Fibroblast of lung (primary cell): ENCODE results near the gene PUSL1. TPM values are rescaled to one million over a fixed set of nuclear protein-coding genes. Genes with fewer than 3 reads are reported as not detected.

Experiments used
- DNase-seq, 2 donors: peaks; one replicate each; pipeline versions ENCODE4 v3.0.0 to v3.0.0-alpha.2; 2010; ENCODE audit warnings: low read depth in 2 of 2
- H2AFZ ChIP-seq: 2 replicates; pipeline ENCODE4 v1.5.1; 2012; ENCODE audit warnings: low read length, control low read depth, inconsistent platforms
- H3K27ac ChIP-seq: 2 replicates; pipeline ENCODE4 v1.5.1; 2011; ENCODE audit warnings: low read length, control low read depth; ENCODE audit not compliant: insufficient read depth
- H3K27me3 ChIP-seq: 2 replicates; pipeline ENCODE4 v1.5.1; 2011; ENCODE audit warnings: mild to moderate bottlenecking, low read length; ENCODE audit not compliant: control insufficient read depth, insufficient read depth
- H3K36me3 ChIP-seq: 2 replicates; pipeline ENCODE4 v1.5.1; 2011; ENCODE audit warnings: low read length; ENCODE audit not compliant: control insufficient read depth, insufficient read depth
- H3K4me1 ChIP-seq: 2 replicates; pipeline ENCODE4 v1.5.1; 2011; ENCODE audit warnings: low read length; ENCODE audit not compliant: control insufficient read depth, insufficient read depth; ENCODE audit errors: extremely low read depth
- H3K4me2 ChIP-seq: 2 replicates; pipeline ENCODE4 v1.5.1; 2011; ENCODE audit warnings: low read length, control low read depth; ENCODE audit not compliant: insufficient read depth; ENCODE audit errors: extremely low read depth
- H3K4me3 ChIP-seq, 4 experiments: fragments of 200-600 bp in 1 of 4; sonication (generic) in 1 of 4; replicated peaks in 1 of 4; 2 replicates each; pipeline ENCODE4 v1.5.1; 2011 to 2016; ENCODE audit warnings: low read length in 4 of 4, low read depth in 3 of 4, mild to moderate bottlenecking in 3 of 4, control low read depth in 2 of 4, inconsistent platforms in 1 of 4, mixed read lengths in 1 of 4; ENCODE audit not compliant: insufficient read depth in 1 of 4; ENCODE audit errors: control extremely low read depth in 1 of 4
- H3K79me2 ChIP-seq: 2 replicates; pipeline ENCODE4 v1.5.1; 2012; ENCODE audit warnings: mild to moderate bottlenecking, low read length, inconsistent platforms; ENCODE audit not compliant: control insufficient read depth, insufficient read depth
- H3K9ac ChIP-seq: 2 replicates; pipeline ENCODE4 v1.5.1; 2011; ENCODE audit warnings: mild to moderate bottlenecking, low read length, control low read depth; ENCODE audit not compliant: insufficient read depth
- H3K9me3 ChIP-seq: 2 replicates; pipeline ENCODE4 v1.5.1; 2012; ENCODE audit warnings: low read depth, low read length; ENCODE audit not compliant: control insufficient read depth, insufficient read depth
- H4K20me1 ChIP-seq: 2 replicates; pipeline ENCODE4 v1.5.1; 2011; ENCODE audit warnings: low read length; ENCODE audit not compliant: control insufficient read depth, insufficient read depth; ENCODE audit errors: extremely low read depth
- CTCF ChIP-seq, 2 donors: IDR thresholded peaks in 1 of 2; conservative IDR thresholded peaks in 1 of 2; 1 replicate in 1 of 2; 2 replicates in 1 of 2; pipeline ENCODE4 v1.5.1; 2011 to 2012; ENCODE audit warnings: low read length in 2 of 2, control low read depth in 1 of 2, inconsistent platforms in 1 of 2, low read depth in 1 of 2, mild to moderate bottlenecking in 1 of 2
- EZH2 ChIP-seq: IDR thresholded peaks from 2 replicates; pipeline ENCODE4 v1.5.1; 2012; ENCODE audit warnings: low read length, control low read depth, mild to moderate bottlenecking; ENCODE audit errors: missing control alignments
- polyA plus RNA-seq, 2 donors: library from polyadenylated mRNA; depleted of rRNA in 1 of 2; stranded (reverse) in 1 of 2; unstranded in 1 of 2; fragments of >200 nt; gene quantifications; 2 replicates each; pipeline ENCODE4 v1.2.1, GENCODE V29; 2011 to 2012; ENCODE audit warnings: missing spikeins in 1 of 2
- total RNA-seq: library from RNA; depleted of rRNA; stranded (reverse); fragments of >200 nt; gene quantifications from 2 replicates; pipeline ENCODE4 v1.2.1, GENCODE V29; 2014

PUSL1 gene
- total and polyA plus RNA-seq, 2 donors (not counting 1 experiment from before 2014, with no cell fraction given), result 7.1 to 12.7 TPM

DNA sequence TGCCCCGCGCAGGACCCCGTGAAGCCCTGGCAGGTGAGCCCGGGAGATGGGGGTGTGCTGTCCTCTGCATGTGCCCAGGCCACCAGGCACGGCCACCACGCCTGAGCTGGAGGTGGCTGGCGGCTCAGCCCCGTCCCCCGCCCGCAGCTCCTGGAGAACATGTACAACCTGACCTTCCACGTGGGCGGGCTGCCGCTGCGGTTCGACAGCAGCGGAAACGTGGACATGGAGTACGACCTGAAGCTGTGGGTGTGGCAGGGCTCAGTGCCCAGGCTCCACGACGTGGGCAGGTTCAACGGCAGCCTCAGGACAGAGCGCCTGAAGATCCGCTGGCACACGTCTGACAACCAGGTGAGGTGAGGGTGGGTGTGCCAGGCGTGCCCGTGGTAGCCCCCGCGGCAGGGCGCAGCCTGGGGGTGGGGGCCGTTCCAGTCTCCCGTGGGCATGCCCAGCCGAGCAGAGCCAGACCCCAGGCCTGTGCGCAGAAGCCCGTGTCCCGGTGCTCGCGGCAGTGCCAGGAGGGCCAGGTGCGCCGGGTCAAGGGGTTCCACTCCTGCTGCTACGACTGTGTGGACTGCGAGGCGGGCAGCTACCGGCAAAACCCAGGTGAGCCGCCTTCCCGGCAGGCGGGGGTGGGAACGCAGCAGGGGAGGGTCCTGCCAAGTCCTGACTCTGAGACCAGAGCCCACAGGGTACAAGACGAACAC is 24.5 kb downstream of the PUSL1 start:
- H3K36me3 ChIP-seq, result peaks cover 13% of the 10 kb centered on the region
- no peaks in the 10 kb centered on the region for H3K27me3 ChIP-seq
- no peak for DNase-seq

DNA sequence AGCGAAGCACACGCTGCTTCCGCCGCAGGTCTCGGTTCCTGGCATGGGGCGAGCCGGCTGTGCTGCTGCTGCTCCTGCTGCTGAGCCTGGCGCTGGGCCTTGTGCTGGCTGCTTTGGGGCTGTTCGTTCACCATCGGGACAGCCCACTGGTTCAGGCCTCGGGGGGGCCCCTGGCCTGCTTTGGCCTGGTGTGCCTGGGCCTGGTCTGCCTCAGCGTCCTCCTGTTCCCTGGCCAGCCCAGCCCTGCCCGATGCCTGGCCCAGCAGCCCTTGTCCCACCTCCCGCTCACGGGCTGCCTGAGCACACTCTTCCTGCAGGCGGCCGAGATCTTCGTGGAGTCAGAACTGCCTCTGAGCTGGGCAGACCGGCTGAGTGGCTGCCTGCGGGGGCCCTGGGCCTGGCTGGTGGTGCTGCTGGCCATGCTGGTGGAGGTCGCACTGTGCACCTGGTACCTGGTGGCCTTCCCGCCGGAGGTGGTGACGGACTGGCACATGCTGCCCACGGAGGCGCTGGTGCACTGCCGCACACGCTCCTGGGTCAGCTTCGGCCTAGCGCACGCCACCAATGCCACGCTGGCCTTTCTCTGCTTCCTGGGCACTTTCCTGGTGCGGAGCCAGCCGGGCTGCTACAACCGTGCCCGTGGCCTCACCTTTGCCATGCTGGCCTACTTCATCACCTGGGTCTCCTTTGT is 25.3 kb downstream of the PUSL1 start:
- no peak overlapping the region for H3K4me3 ChIP-seq
- peaks cover 16% of the 10 kb centered on the region for H3K36me3 ChIP-seq
- no peak for TF ChIP-seq CTCF (conservative IDR thresholded peaks at IDR 0.05 in 1 of 2, IDR thresholded peaks at IDR 0.05 in 1 of 2; ENCODE audit: low read depth in 1 of 2, low read length in 2 of 2)
- TF ChIP-seq EZH2, result no peak
- H3K4me1 ChIP-seq, result no peaks in the 10 kb centered on the region
- H3K4me2 ChIP-seq, result no peak overlapping the region
- H3K9me3 ChIP-seq, result no peaks in the 10 kb centered on the region
- H3K79me2 ChIP-seq, result no peaks in the 10 kb centered on the region
- H2AFZ ChIP-seq, result no peak overlapping the region
- H3K9ac ChIP-seq, result no peak overlapping the region
- no peak overlapping the region for H3K27ac ChIP-seq
- H3K27me3 ChIP-seq, result no peaks in the 10 kb centered on the region
- no peaks in the 10 kb centered on the region for H4K20me1 ChIP-seq
- no peak for DNase-seq

More for the DNA sequence above, 24.5 kb downstream of the PUSL1 start:
- Histone ChIP-seq H3K9me3 (no peaks in the 10 kb centered on the region), H3K4me3 (no peak overlapping the region), H3K4me1 (no peaks in the 10 kb centered on the region), H2AFZ (no peak overlapping the region), H3K9ac (no peak overlapping the region), H4K20me1 (no peaks in the 10 kb centered on the region), H3K27ac (no peak overlapping the region), H3K4me2 (no peak overlapping the region), H3K79me2 (no peaks in the 10 kb centered on the region)
- TF ChIP-seq CTCF (conservative IDR thresholded peaks at IDR 0.05 in 1 of 2, IDR thresholded peaks at IDR 0.05 in 1 of 2; ENCODE audit: low read depth in 1 of 2, low read length in 2 of 2) (no peak), EZH2 (no peak)

- Histone ChIP-seq H3K9me3 (no peaks in the 10 kb centered on the region), H3K27me3 (no peaks in the 10 kb centered on the region), H2AFZ (no peak overlapping the region), H3K79me2 (no peaks in the 10 kb centered on the region), H3K4me3 (no peak overlapping the region), H3K4me2 (no peak overlapping the region), H3K9ac (no peak overlapping the region), H3K36me3 (peaks cover 20% of the 10 kb centered on the region), H3K27ac (no peak overlapping the region), H4K20me1 (no peaks in the 10 kb centered on the region), H3K4me1 (no peaks in the 10 kb centered on the region)
- DNase-seq, result no peak
- TF ChIP-seq EZH2, result no peak
- no peak for TF ChIP-seq CTCF (conservative IDR thresholded peaks at IDR 0.05 in 1 of 2, IDR thresholded peaks at IDR 0.05 in 1 of 2; ENCODE audit: low read depth in 1 of 2, low read length in 2 of 2)
Observed at GRCh38 chr1:1334835-1335234, 26.4 kb downstream of the PUSL1 start.
